Iris pigment epithelial cell (primary cell): Measurements from ENCODE around the gene CST1.
"Not testable (repeated sequence)": the region's sequence is repeated elsewhere in the genome, so short reads cannot be mapped to it uniquely, and the experiment has no call there.

ENCODE experiments used
- DNase-seq: peaks from one replicate; pipeline ENCODE4 v3.0.0-alpha.2; 2011; ENCODE audit warnings: low read depth

CST1 gene

GRCh38 chr20:23750786-23751185 lies at the start of gene CST1:
Gene CST1, minus strand, starts transcription at chr20:23750935. Its CDS starts 69 bp downstream, at chr20:23750866.
- DNase-seq: not testable (repeated sequence)

- DNase-seq: peak; percentile 13
Measured at GRCh38 chr20:23799216-23799847, 48.6 kb upstream of the CST1 start.

- DNase-seq: no peak
Measured at GRCh38 chr20:23795526-23795925, 44.8 kb upstream of the CST1 start.

- DNase-seq: no peak
Measured at GRCh38 chr20:23794841-23795240, 44.1 kb upstream of the CST1 start.

GRCh38 chr20:23794065-23794464 lies 43.3 kb upstream of the CST1 start:
- DNase-seq: no peak

GRCh38 chr20:23783447-23783846 lies 32.7 kb upstream of the CST1 start:
- no peak for DNase-seq

- DNase-seq: peak; percentile 37
Measured at GRCh38 chr20:23782366-23782983, 31.7 kb upstream of the CST1 start.

- peak; percentile 36 for DNase-seq
Measured at GRCh38 chr20:23778676-23779075, 27.9 kb upstream of the CST1 start.

GRCh38 chr20:23777380-23777779 lies 26.6 kb upstream of the CST1 start:
- not testable (repeated sequence) for DNase-seq

- no peak for DNase-seq
Measured at GRCh38 chr20:23776067-23776771, 25.5 kb upstream of the CST1 start.

GRCh38 chr20:23774081-23774480 lies 23.3 kb upstream of the CST1 start:
- no peak for DNase-seq

GRCh38 chr20:23773579-23773978 lies 22.8 kb upstream of the CST1 start:
- DNase-seq: no peak

- no peak for DNase-seq
Measured at GRCh38 chr20:23773127-23773526, 22.4 kb upstream of the CST1 start.

GRCh38 chr20:23772074-23772473 lies 21.3 kb upstream of the CST1 start:
- DNase-seq: no peak

GRCh38 chr20:23770384-23770783 lies 19.6 kb upstream of the CST1 start:
- no peak for DNase-seq

GRCh38 chr20:23768520-23768919 lies 17.8 kb upstream of the CST1 start:
- not testable (repeated sequence) for DNase-seq

- no peak for DNase-seq
Measured at GRCh38 chr20:23766531-23766930, 15.8 kb upstream of the CST1 start.

- DNase-seq: no peak
Measured at GRCh38 chr20:23765578-23765977, 14.8 kb upstream of the CST1 start.

GRCh38 chr20:23764630-23765029 lies 13.9 kb upstream of the CST1 start:
- not testable (repeated sequence) for DNase-seq

GRCh38 chr20:23763345-23763744 lies 12.6 kb upstream of the CST1 start:
- no peak for DNase-seq

GRCh38 chr20:23759306-23759940 lies 8.7 kb upstream of the CST1 start:
- no peak for DNase-seq

- DNase-seq: not testable (repeated sequence)
Measured at GRCh38 chr20:23756792-23757191, 6.1 kb upstream of the CST1 start.

- DNase-seq: peak; percentile 61
Measured at GRCh38 chr20:23755131-23755611, 4.4 kb upstream of the CST1 start.
